Epidermal melanocyte (primary cell): Measurements from ENCODE around the gene TLL1.

ENCODE experiments used
- DNase-seq: peaks from one replicate; pipeline ENCODE4 v3.0.0; 2011; ENCODE audit warnings: low spot score; ENCODE audit not compliant: insufficient read length

TLL1 gene

DNA sequence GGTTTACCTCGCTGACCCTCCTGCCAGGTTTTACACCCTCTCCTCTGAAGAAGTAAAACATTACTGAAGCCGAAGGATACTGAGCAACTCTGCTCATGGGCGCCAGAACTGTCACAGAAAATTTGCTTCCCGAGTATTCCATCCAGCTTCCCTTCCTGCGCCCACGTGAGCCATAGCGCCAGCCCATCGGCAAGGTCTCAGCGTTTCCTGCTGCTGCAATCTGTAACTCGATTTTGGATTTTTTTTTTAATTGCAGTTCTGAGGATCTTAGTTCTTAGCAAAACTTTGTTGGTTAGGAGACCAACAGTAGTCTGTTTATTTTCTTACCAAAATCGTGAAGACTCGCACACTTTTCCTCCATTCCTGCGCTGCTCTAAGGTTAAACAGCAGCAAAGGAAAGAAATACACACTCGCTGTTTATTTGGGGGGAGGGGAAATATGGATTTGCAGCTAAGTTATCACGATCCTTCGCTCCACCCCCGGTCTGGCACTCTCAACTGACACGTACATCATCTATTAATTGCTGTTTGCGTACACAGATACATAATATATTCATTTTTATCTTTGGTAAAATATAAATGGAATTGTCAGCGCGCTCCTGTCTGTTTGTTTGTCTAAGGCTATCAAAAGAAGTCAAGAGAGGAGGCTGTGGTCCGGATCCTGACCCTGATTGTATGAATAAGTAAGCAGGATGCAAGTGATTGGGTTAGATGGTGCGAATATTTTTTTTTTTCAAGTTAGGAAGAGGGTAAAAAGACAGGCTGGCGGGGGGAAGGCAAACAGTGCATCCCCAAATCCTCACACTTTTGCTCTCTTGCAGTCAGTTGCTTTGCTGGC, at the start of gene TLL1:
TLL1 (plus strand) TSS at position 777 of the 837 bp plus-strand sequence. CDS start 668 bp downstream, outside the sequence.
- no peak for DNase-seq

DNA sequence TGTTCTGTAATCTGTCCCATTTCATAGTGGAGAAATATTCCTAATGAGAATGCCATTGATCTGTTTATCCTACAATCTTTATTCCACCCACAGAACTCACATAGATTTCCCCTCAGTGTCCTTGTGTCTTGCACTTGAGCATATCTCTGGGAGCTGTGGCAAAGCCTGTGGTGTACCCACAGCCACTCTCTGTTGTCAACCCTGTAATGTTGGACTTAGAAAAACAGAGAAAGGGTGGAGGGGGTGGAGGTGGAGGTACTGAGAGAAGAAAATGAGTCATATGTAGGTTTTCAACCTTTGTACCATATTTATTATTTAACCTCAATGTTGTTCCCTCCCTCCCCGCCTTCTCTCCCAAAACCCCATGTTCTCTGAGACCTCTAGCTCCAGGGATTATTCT, 46.9 kb upstream of the TLL1 start:
- no peak for DNase-seq

DNA sequence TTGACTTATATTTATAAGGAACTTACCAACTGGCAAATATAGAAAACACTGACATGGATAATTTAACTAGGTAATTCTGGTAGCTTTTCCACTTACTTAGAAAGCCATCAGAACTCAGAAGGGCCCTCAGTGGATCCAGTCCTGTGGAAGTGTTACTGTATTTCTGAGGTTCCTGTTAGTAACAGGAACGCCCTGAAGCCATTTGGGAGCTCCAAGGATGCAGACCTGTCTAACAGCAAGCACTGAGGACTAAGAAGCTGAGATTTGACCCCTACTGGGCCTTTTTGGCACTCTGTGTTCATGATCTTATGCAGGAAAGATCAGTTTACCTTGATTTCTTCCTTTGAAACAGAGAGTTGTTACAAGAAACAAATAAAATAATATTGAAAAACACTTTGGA, 46.0 kb upstream of the TLL1 start:
- no peak for DNase-seq

DNA sequence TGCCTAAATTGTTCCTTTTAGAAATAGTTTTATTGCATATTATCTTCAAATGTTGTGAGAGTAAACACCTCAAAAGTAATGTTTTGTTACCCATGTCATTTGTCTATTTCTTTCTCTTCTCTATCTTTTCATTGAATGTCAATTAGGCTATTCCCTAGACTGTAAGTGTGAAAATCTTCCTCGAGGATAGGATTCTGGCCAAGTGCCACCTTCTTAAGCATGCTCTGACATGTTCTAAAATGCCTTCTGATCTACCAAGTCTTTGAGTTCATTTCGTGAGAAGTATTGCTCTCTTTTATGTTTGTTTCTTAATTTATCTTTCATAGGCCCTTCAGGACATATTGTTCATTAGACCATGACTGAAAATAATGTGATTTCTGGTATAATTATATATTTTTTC, 44.1 kb upstream of the TLL1 start:
- no peak for DNase-seq

DNA sequence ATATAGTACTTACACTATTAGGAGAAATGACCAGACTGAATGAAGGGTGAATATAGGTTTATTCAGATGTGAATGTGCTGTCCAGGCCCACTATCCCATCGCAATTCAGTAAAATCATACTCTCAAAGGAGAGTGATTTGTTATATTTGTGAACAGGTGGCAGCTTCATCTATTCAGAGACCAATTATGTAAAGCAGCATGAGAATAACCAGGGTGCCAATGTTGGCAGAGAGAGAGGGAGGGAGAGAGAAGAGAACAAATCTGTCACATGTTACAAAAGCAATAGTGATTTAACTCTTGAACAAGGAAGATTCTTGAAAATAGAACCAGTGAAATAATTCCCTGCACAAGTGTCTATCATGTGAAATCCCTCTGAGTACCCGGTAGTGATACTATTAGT, 38.9 kb upstream of the TLL1 start:
- no peak for DNase-seq

DNA sequence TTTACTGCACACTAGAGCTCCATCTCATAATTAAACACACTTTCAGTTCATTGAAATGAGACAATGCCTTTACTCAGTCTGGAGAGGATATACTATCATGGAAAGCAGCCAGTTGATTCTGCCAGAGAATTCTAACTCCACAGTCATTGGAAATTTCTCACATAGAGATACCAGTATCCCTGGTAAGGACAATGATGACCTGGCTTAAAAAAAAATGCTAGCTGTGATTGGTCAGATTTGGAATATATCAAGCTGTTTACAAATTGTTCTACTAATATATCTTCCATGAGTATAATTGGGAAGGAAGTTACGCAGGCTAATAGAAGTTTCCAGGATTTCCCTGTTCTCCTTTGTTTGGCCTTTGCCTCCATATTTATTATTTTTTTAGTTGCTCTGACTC, 34.5 kb upstream of the TLL1 start:
- no peak for DNase-seq

DNA sequence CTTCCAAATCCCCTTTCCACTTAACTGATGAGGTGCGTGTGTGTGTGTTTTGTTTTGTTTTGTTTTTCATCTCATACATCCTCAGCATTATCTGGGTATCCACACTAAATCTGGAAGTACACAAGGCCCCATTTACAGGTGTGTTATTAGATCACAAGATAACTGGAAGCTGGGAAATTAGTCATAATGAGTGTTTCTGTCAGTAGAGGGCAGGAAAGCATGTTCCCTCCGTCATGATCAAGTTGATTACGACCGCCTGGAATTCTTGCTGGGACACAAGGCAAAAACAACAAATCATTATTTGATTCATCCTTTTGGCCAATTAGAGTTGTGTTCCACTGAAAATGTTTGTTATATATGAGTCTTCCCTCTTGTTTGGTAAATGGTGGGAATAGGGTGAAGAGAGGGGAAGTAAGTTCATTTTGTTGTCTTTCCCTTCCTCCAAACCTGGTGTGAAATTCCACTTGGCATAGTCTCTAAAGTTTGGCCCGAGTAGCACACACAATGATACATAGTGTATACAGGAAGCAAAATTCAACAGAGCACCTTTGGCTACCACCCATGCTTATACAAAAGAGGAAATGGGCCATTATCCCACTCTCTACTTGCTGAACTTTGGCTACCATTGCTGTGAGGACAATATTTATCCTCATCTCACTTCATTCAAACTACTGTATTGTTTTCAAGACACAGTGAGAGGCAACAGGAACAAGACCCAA, 33.3 kb upstream of the TLL1 start:
- no peak for DNase-seq

DNA sequence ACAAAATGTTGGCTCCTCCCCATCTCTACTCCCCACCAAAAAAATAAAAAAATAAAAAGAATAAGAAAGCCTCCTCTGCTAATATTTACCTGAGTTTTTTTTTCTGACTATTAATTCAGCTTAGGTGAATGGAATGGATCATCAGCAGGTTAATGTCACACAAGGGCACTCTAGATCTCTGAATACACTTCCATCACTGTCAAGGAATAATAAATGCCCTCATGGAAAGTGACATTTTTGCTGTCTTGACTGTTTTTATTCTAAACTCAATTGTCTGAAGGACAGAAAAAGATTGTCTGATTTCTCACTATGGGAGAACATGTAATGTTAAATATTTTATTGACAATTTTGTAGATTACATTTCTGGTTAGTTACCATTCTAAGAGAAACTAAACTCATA, 30.4 kb upstream of the TLL1 start:
- DNase-seq = no peak

DNA sequence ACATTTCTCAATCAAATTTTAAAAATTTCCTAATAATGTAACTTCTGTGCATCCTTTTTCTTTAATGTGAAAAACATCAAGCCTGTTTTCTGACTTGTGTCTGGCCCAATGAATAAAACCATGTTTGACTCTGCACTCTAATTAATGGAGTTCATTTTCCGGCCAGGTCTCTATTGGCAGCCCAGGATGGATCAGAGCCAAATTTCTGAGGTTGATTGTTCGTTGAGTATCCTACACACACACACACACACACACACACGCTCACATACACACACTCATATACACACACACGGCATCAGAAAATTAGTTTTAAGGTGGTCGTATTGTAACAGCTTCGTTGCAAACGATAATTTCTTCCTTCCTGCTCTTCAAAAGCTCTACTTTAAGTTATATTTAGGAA, 28.9 kb upstream of the TLL1 start:
- DNase-seq = no peak

DNA sequence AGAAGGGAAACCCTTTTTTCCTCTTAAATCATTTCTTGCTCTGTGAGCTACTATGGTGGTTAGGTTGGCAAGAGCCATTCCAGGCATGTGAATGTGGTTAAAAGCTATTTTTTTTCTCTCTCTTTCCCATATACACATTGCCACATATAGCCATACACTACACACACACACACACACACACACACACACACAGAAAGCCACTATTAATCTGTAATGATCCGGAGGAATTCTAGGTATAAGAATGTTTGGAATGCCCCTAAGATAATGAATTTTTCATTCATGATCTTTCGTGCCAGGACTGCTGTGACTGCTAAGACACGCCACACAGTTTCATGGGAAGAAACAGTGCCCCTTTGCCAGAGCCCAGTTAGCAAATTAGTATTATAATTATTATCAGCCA, 21.8 kb upstream of the TLL1 start:
- DNase-seq = no peak

DNA sequence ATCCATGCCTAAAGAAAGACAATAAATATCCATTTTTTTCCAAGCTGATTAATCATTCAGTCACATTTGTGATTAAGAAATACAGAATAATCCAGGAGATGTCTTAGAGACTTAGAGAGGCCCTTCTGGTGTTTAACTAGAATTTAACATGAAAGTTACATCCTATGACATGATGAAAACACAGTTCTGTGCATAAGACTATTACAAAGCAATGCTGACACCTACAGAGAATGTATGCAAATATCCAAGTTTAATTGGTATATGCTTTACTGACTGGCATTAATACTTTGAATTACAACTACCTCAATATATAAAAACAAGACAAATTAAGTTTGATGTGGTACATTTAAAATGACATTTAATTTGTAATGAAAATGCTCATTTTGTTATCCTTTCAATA, 17.8 kb upstream of the TLL1 start:
- DNase-seq = no peak

DNA sequence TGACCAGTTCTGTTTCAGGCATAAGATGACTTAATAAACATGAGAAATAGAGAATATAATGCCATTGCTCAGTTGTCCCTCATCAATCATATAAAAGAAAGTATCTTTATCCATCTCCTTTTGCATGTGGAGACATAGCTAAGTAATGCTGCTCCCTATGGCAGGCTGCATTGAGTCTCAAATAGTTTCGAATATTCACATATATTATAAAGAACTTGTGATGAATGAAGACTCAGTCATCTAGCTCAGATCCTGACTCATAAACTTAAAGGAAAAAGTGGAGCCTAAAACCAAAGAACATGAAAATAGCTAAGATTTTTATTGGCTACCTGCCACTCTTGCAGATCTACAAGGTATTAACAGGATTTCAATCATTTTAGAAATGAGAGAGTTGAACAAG, 11.7 kb upstream of the TLL1 start:
- no peak for DNase-seq

DNA sequence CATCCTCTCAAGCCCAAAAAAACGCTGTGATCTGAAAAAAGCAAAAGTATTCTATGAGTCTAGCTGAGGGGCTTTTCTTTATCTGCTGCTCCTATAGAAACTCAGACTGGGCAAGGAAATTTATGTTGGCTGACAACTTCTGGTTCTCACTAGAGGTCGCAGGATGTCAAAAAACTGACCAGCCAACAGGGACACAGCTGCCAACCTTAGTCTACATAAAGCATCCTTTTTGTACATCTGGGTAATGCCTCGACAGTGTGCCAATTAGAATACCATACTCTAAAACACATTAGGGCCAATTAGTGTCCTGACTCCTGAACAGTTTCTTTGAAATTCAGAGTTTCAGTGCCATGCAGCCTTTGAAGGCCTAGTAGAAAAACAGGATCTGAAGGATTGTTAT, 8.8 kb upstream of the TLL1 start:
- no peak for DNase-seq

DNA sequence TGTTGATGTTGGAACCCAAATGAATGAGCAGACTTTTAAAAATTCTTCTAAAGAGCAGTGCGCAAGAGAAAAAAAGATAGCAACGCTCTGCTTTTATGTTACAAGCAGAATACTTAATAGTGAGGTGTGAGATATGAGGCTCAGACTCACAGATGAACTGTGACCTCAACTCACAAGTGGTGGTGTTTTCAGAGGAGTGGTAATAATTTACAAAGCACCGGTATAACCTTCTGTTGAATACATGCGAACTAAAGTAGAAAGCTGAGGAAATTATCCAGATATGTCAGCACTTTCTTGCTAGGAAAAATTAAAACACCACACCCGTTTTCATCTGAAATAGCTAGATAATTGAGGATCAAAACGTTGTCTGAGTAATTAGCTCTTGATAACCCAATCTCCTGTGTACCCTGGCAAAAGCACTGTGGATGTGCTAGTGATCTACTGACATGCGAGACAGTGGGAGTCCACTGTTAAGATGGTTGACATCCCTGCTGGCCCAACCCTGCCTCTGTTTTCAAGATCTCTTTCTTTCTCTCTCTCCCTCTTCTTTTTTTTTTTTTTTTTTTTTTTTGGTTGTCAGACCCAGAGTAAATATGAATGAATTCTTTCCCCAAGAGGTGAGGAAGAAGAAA, 6.9 kb upstream of the TLL1 start:
- DNase-seq = no peak

DNA sequence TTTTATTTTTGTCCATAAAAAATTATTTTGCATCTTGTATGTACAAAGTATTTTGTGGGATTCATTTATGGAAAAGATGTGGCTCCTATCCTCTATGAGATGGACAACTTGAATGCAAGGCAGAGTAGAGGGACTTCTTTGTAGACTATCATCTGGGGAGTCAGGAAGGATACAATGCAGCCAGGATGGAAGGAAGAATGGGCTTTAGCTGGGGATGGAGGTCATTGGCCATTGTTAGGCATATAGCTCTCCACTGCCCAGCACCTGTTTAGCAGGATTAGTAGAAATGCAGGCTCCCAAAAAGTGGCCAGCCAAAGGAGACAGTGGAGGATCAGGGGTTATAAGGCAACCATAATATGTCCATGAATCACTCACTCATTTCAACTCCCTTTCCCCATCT, 5.1 kb upstream of the TLL1 start:
- no peak for DNase-seq

DNA sequence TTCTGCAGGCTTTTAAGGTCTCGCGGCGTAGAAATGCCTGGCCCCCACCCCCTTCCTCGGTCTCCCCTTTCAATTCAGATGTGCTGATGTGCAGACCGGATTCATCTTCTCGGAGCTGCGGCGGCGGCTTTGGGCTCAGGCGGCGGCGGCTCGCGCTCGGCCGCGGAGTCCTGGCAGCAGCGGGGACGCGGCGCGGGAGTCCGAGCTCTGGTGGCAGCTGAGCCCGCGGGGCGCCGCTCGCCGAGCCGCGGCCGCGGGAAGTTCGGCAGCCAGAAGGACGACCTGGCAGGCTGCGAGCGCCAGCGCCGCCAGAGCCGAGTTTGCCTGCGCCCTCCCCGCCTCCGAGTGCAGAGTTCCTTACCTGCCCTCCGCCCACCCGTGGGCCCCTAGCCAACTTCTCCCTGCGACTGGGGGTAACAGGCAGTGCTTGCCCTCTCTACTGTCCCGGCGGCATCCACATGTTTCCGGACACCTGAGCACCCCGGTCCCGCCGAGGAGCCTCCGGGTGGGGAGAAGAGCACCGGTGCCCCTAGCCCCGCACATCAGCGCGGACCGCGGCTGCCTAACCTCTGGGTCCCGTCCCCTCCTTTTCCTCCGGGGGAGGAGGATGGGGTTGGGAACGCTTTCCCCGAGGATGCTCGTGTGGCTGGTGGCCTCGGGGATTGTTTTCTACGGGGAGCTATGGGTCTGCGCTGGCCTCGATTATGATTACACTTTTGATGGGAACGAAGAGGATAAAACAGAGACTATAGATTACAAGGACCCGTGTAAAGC, 448 bp downstream of the TLL1 start:
- no peak for DNase-seq

DNA sequence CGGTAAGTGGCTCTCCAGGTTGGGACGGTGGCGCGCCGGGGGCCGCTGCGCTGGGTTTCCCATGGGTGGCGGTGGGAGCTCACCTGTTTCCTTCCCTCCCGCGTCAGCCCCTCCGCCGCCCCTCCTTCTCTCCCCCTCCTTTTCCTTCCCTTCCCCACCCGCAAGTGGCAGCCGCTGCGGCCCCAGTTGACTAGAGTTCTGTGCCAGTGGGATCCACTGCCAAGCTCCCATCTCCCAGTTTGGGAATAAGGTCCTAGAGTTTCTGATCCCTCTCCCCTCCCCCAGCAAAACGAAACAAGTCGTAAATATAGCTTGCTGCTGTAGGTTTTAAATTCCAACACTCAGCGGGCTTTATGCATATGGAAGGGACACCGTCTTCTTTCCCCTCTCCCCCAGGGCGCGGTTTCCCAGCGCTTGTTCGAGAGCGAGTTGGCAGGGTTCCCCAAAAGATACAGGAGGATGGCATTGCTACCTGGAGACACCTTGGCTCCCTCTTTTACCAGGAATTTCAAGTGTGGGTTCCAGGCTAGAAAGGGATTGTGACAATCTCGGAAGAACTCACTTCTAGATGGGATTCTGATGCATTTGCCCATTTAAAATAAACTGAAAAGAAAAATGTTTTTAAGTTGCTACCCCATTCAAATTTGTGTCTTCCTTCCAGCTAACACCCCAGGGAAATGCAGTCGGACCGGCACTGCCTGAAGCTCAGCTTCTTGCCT, 1.2 kb downstream of the TLL1 start:
- no peak for DNase-seq

DNA sequence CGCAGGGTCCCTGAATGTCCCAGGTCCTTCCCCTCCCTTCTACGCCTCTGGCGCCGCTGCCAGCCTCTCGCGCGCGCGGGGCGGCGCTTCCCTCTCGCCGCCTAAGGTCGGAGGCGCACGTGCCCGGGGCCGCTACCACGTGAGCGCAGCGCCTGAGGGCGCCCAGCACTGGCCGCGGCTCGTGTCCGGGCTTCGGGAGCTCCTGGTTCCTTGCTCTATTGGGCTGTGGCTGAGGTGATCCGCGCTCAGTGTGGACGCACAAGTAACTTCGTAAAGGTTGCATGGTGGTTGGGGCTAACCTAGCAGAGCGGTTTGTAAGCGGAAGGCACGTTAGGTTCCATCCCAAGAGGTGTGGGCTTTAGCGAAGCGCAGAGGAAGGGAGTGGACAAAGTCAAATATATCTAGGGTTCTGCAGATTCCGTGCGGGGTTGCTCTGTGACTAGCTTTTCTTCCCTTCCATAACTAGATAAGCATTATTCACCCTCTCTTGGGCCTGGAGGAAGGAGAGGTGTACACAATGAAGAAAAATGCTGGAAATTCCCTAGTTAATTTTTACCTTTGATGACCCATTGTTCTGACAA, 1.8 kb downstream of the TLL1 start:
- no peak for DNase-seq

DNA sequence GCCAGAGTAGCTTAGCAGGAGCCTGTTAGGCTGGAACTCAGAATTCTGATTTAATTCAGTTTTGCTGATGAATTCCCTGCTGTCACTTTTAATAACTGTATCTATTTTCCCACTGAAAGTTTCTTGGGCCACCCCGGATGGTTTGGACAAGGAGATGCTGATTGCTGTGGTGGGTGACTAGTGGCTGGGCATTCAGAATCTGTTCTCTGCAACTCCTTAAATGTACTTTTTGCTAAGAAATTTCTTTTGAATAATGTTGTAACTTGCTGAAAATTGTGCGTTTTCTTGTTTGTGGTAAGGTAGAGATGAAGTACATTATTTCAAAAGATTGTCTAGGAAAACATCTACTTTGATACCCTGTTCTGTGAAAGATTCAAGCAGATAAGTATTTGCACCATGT, 2.4 kb downstream of the TLL1 start:
- DNase-seq = no peak

DNA sequence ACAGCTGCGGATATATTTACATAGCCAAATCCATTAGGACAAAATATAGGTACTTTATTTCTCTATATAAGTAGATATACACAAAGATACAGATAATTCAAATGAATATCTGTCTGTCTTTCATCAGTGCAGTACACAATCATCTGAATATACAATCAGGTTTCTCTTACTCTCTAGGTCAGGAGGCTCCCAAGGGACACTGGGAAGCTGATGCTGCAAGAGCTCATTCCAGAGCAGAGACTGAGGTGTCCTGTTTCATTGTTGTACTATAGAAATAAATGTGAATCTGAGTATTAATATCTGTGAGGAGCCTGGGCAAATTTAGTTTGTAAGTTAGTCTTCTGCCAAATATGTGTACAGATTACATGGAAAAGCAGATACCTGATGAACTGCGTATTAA, 4.2 kb downstream of the TLL1 start:
- no peak for DNase-seq

DNA sequence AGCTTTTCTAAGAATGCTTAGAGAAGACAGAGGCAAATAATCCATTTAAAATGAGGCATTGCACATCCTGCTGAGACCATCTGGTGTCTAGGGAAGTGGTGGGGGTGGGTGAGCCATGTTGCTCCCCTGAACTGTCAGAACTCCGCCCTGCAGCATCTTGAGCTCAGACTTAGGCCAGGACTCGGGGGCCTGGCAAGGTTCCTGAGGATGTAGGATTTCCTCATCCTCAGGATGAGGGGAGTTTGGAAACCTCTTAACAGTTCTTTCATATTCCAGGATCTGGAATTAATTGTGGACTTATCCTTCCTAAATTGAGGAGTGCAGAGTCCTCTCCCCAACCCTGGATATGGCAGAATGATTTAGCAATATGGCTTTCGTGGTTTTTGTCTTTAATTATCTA, 6.6 kb downstream of the TLL1 start:
- no peak for DNase-seq
